Tibial artery (tissue), 4 donors: ENCODE measurements around the gene CLUH.
"Not testable (repeated sequence)": the region's sequence is repeated elsewhere in the genome, so short reads cannot be mapped to it uniquely, and the experiment has no call there.

Source experiments
- DNase-seq, 2 donors: peaks; one replicate each; pipeline ENCODE4 v3.0.0-alpha.2; 2019
- H3K27ac ChIP-seq, 2 donors: fragments of 200-600 bp; sonication (generic) in 1 of 2; 1 replicate in 1 of 2; 2 replicates in 1 of 2; pipeline ENCODE4 v1.5.1; 2018 to 2019; ENCODE audit warnings: mild to moderate bottlenecking in 1 of 2
- H3K27me3 ChIP-seq, 2 donors: fragments of 200-600 bp; sonication (generic) in 1 of 2; one replicate each; pipeline versions ENCODE4 v1.5.1 to v1.6.0; 2016 to 2019
- H3K36me3 ChIP-seq, 3 donors: fragments of 200-600 bp; sonication (generic) in 2 of 3; one replicate each; pipeline ENCODE4 v1.5.1; 2016 to 2019; ENCODE audit warnings: mild to moderate bottlenecking in 2 of 3
- H3K4me1 ChIP-seq, 4 donors: fragments of 200-600 bp; sonication (generic) in 2 of 4; 1 replicate in 3 of 4; 2 replicates in 1 of 4; pipeline ENCODE4 v1.5.1; 2016 to 2019
- H3K4me3 ChIP-seq, 2 donors: fragments of 200-600 bp; sonication (generic) in 1 of 2; 1 replicate in 1 of 2; 2 replicates in 1 of 2; pipeline ENCODE4 v1.5.1; 2018 to 2019; ENCODE audit warnings: mild to moderate bottlenecking in 2 of 2
- H3K9me3 ChIP-seq, 3 donors: fragments of 200-600 bp; sonication (generic) in 1 of 3; one replicate each; pipeline ENCODE4 v1.5.1; 2016 to 2019
- intact Hi-C: fragments of 100-400 bp; cut with DNase I; formaldehyde crosslinking; loops from one replicate; pipeline ENCODE4 v1.15.0; 2023; ENCODE audit warnings: low total_unique reads
- TF ChIP-seq, protein P1 (sequence below), 2 experiments: fragments of 200-600 bp in 1 of 2; fragments of 450-650 bp in 1 of 2; IDR thresholded peaks; one replicate each; pipeline ENCODE4 v1.5.1; 2017 to 2019; ENCODE audit warnings: antibody characterized with exemption in 2 of 2, mild to moderate bottlenecking in 1 of 2, moderate library complexity in 1 of 2

The CLUH gene

GRCh38 chr17:2655546-2655945 is 56.0 kb downstream of the CLUH start:
- no peak for DNase-seq
- Histone ChIP-seq H3K9me3 (no peaks in the 10 kb centered on the region), H3K27me3 (no peaks in the 10 kb centered on the region), H3K4me1 (peaks cover 0 to 52% (median 12%) of the 10 kb centered on the region in 4 donors), H3K4me3 (no peak overlapping the region), H3K36me3 (peaks cover 0 to 17% (median 7%) of the 10 kb centered on the region in 3 donors), H3K27ac (no peak overlapping the region)
- TF ChIP-seq, protein P1, sequence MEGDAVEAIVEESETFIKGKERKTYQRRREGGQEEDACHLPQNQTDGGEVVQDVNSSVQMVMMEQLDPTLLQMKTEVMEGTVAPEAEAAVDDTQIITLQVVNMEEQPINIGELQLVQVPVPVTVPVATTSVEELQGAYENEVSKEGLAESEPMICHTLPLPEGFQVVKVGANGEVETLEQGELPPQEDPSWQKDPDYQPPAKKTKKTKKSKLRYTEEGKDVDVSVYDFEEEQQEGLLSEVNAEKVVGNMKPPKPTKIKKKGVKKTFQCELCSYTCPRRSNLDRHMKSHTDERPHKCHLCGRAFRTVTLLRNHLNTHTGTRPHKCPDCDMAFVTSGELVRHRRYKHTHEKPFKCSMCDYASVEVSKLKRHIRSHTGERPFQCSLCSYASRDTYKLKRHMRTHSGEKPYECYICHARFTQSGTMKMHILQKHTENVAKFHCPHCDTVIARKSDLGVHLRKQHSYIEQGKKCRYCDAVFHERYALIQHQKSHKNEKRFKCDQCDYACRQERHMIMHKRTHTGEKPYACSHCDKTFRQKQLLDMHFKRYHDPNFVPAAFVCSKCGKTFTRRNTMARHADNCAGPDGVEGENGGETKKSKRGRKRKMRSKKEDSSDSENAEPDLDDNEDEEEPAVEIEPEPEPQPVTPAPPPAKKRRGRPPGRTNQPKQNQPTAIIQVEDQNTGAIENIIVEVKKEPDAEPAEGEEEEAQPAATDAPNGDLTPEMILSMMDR (IDR thresholded peaks at IDR 0.05): no peak
- intact Hi-C loops: loop anchor here (10.0 kb wide), 1 partner anchor 271 kb away; no protein-coding TSS in a partner anchor

DNA sequence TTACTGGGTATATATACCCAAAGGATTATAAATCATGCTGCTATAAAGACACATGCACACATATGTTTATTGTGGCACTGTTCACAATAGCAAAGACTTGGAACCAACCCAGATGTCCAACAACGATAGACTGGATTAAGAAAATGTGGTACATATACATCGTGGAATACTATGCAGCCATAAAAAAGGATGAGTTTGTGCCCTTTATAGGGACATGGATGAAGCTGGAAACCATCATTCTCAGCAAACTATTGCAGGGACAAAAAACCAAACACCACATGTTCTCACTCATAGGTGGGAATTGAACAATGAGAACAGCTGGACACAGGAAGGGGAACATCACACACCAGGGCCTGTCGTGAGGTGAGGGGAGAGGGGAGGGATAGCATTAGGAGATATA is 58.7 kb downstream of the CLUH start:
- H3K27ac ChIP-seq, H3K27me3 ChIP-seq, H3K4me3 ChIP-seq, H3K9me3 ChIP-seq, DNase-seq: not testable (repeated sequence)
- Histone ChIP-seq H3K4me1 (peaks cover 0 to 40% (median 10%) of the 10 kb centered on the region in 4 donors), H3K36me3 (peaks cover 0 to 22% (median 7%) of the 10 kb centered on the region in 3 donors)
- intact Hi-C loops: loop anchor here (10.0 kb wide), 1 partner anchor 268 kb away; no protein-coding TSS in a partner anchor

- H3K4me1 ChIP-seq: peaks cover 0 to 30% (median 8%) of the 10 kb centered on the region in 4 donors
- TF ChIP-seq, protein P1 (IDR thresholded peaks at IDR 0.05): no peak
- no peak for DNase-seq
- H3K27ac ChIP-seq: no peak overlapping the region
- H3K27me3 ChIP-seq: no peaks in the 10 kb centered on the region
- no peak overlapping the region for H3K4me3 ChIP-seq
- H3K9me3 ChIP-seq: no peaks in the 10 kb centered on the region
- intact Hi-C loops: no loop called here
- H3K36me3 ChIP-seq: peaks cover 0 to 21% (median 7%) of the 10 kb centered on the region in 3 donors
These were observed 62.4 kb downstream of the CLUH start for GRCh38 chr17:2649191-2649590.

DNA sequence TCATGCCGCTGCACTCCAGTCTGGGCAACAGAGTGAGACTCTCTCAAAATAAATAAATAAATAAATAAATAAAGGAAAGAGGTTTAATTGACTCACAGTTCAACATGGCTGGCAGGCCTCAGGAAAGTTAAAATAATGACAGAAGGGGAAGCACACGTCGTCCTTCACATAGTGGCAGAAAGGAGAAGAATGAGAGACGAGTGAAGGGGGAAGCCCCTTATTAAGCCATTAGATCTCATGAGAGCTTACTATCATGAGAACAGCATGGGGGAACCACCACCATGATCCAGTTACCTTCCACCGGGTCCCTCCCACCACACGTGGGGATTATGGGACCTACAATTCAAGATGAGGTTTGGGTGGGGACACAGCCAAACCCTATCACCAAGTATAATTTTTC is 63.6 kb downstream of the CLUH start:
- intact Hi-C loops: no loop called here
- Histone ChIP-seq H3K4me3 (no peak overlapping the region), H3K36me3 (peaks cover 1 to 17% (median 7%) of the 10 kb centered on the region in 3 donors)

GRCh38 chr17:2644971-2645370 is 66.6 kb downstream of the CLUH start:
- TF ChIP-seq, protein P1 (IDR thresholded peaks at IDR 0.05): no peak
- peaks cover 0 to 26% (median 0%) of the 10 kb centered on the region in 4 donors for H3K4me1 ChIP-seq
- H3K36me3 ChIP-seq: peaks cover 0 to 19% (median 13%) of the 10 kb centered on the region in 3 donors
- no peak overlapping the region for H3K27ac ChIP-seq
- no peak for DNase-seq
- intact Hi-C loops: no loop called here
- no peaks in the 10 kb centered on the region for H3K27me3 ChIP-seq
- H3K4me3 ChIP-seq: no peak overlapping the region
- H3K9me3 ChIP-seq: no peaks in the 10 kb centered on the region

More for the DNA sequence above, 63.6 kb downstream of the CLUH start:
- H3K9me3 ChIP-seq: no peaks in the 10 kb centered on the region
- H3K27ac ChIP-seq: no peak overlapping the region
- DNase-seq: no peak
- no peaks in the 10 kb centered on the region for H3K27me3 ChIP-seq
- TF ChIP-seq, protein P1 (IDR thresholded peaks at IDR 0.05): no peak
- peaks cover 0 to 42% (median 8%) of the 10 kb centered on the region in 4 donors for H3K4me1 ChIP-seq
